Psoas muscle (tissue), 8 donors: ENCODE data around the gene ZNRF1. TPM values are rescaled to one million over a fixed set of nuclear protein-coding genes. Genes with fewer than 3 reads are reported as not detected.

Source experiments
- ATAC-seq, 4 donors: fragments of 200-7000 bp; cut with Tn5 transposase; one replicate each; pipeline ENCODE4 v1.9.1; 2020; ENCODE audit warnings: moderate library complexity in 3 of 4, mild to moderate bottlenecking in 2 of 4
- DNase-seq, 2 donors: peaks; one replicate each; pipeline ENCODE4 v3.0.0-alpha.2; 2020
- H3K27ac ChIP-seq: fragments of 200-600 bp; one replicate; pipeline ENCODE4 v1.8.0; 2022
- H3K27me3 ChIP-seq, 3 donors: fragments of 200-600 bp in 1 of 3; one replicate each; pipeline versions ENCODE4 v1.6.1 to v1.8.0; 2013 to 2022; ENCODE audit warnings: low read length in 2 of 3, mild to moderate bottlenecking in 2 of 3, moderate library complexity in 1 of 3; ENCODE audit not compliant: insufficient read depth in 3 of 3
- H3K36me3 ChIP-seq, 2 donors: fragments of 200-600 bp in 1 of 2; one replicate each; pipeline versions ENCODE4 v1.6.1 to v1.8.0; 2013 to 2022; ENCODE audit warnings: low read depth in 1 of 2, mild to moderate bottlenecking in 1 of 2, moderate library complexity in 1 of 2; ENCODE audit not compliant: insufficient read depth in 1 of 2
- H3K4me1 ChIP-seq: fragments of 200-600 bp; one replicate; pipeline ENCODE4 v1.8.0; 2022
- H3K4me3 ChIP-seq: fragments of 200-600 bp; one replicate; pipeline ENCODE4 v1.8.0; 2022; ENCODE audit warnings: mild to moderate bottlenecking
- H3K9me3 ChIP-seq: fragments of 200-600 bp; one replicate; pipeline ENCODE4 v1.8.0; 2022
- CTCF ChIP-seq: fragments of 200-600 bp; IDR thresholded peaks from one replicate; pipeline ENCODE4 v1.8.0; 2022; ENCODE audit warnings: antibody characterized with exemption
- WGBS, 3 donors: extraction: QIAGEN DNeasy Blood & Tissue Kit; methylation state at CpG; one replicate each; pipeline versions ENCODE4 v1.1.6 to v1.1.7; 2013; 5-methylcytosine and 5-hydroxymethylcytosine counted together
- intact Hi-C, 2 donors: fragments of 100-400 bp; cut with DNase I; formaldehyde crosslinking; loops; one replicate each; pipeline versions ENCODE4 v1.11.0 to v1.14.2; 2022
- polyA plus RNA-seq, 3 donors: library from polyadenylated mRNA; stranded (reverse); fragments of 200-250 nt; gene quantifications; one replicate each; pipeline ENCODE4 v1.2.3, GENCODE V29; 2013
- total RNA-seq, 4 donors: library from RNA; stranded (reverse); fragmentation: NEBNext Ultra II Directional in 2 of 4; extraction: Animal tissue kit (Norgen Biotek cat#: 25700) in 2 of 4; gene quantifications; one replicate each; pipeline versions ENCODE4 v1.2.1 to v1.2.4, GENCODE V29; 2021 to 2023
- donor health status: healthy with polysubstance abuse.
- donor health status: DM: no; HTN: no; CAD: no; lungs with moderate emphysema.
- donor health status: Bipolar disorder and iron deficiency.
- donor health status: healthy.
- donor health status: DM: yes; HTN: yes; CAD: no.
- donor health status: DM: no; HTN: no; CAD: no.
- donor health status: DM: no; HTN: no; CAD: no.
- donor health status: DM: yes; HTN: yes; CAD: no.

The ZNRF1 gene
- total and polyA plus RNA-seq, 7 donors: 6.7 to 57.0 (median 27.4) TPM

GRCh38 chr16:74951681-74952080 is 47.1 kb upstream of the ZNRF1 start:
- intact Hi-C loops: no loop called here
- no peak overlapping the region for H3K4me3 ChIP-seq
- H3K36me3 ChIP-seq: peaks cover 5 to 88% of the 10 kb centered on the region in 2 donors
- H3K9me3 ChIP-seq: no peaks in the 10 kb centered on the region
- no peak overlapping the region for H3K27ac ChIP-seq
- DNase-seq (no peak), ATAC-seq (no peak)
- WGBS, 3 donors: 58 to 71% (median 58%) methylated on average over 4 of the region's 4 CpGs
- H3K27me3 ChIP-seq: no peaks in the 10 kb centered on the region
- H3K4me1 ChIP-seq: no peaks in the 10 kb centered on the region
- TF ChIP-seq CTCF: no peak

GRCh38 chr16:74954763-74955162 is 44.1 kb upstream of the ZNRF1 start:
- Histone ChIP-seq H3K9me3 (no peaks in the 10 kb centered on the region), H3K4me3 (no peak overlapping the region), H3K36me3 (peaks cover 5 to 87% of the 10 kb centered on the region in 2 donors), H3K27me3 (no peaks in the 10 kb centered on the region), H3K4me1 (no peaks in the 10 kb centered on the region), H3K27ac (no peak overlapping the region)
- intact Hi-C loops: no loop called here
- WGBS, 3 donors: 83 to 87% (median 86%) methylated on average over 4 of the region's 4 CpGs
- no peak for DNase-seq
- no peak for ATAC-seq
- no peak for TF ChIP-seq CTCF

- intact Hi-C loops: no loop called here
Observed at GRCh38 chr16:74973304-74973703, 25.5 kb upstream of the ZNRF1 start.

GRCh38 chr16:74975591-74975990 is 23.2 kb upstream of the ZNRF1 start:
- no peaks in the 10 kb centered on the region for H3K9me3 ChIP-seq
- H3K27me3 ChIP-seq: no peaks in the 10 kb centered on the region
- H3K4me3 ChIP-seq: no peak overlapping the region
- peaks cover 2 to 28% of the 10 kb centered on the region in 2 donors for H3K36me3 ChIP-seq
- WGBS, 3 donors: 71 to 94% (median 91%) methylated on average over 5 of the region's 5 CpGs
- no peaks in the 10 kb centered on the region for H3K4me1 ChIP-seq
- no peak for DNase-seq
- no peak for ATAC-seq
- TF ChIP-seq CTCF: no peak
- intact Hi-C loops: no loop called here
- no peak overlapping the region for H3K27ac ChIP-seq

More at GRCh38 chr16:74973304-74973703, 25.5 kb upstream of the ZNRF1 start:
- Histone ChIP-seq H3K27ac (no peak overlapping the region), H3K4me3 (no peak overlapping the region), H3K27me3 (no peaks in the 10 kb centered on the region), H3K36me3 (peaks cover 2 to 28% of the 10 kb centered on the region in 2 donors), H3K4me1 (no peaks in the 10 kb centered on the region), H3K9me3 (no peaks in the 10 kb centered on the region)
- no peak for ATAC-seq
- TF ChIP-seq CTCF: no peak
- DNase-seq: no peak
- 88 to 97% (median 94%) methylated on average over 10 of the region's 10 CpGs for WGBS, 3 donors

GRCh38 chr16:74982256-74982655 is 16.6 kb upstream of the ZNRF1 start:
- H3K4me1 ChIP-seq: peaks cover 17% of the 10 kb centered on the region
- TF ChIP-seq CTCF: no peak
- H3K4me3 ChIP-seq: no peak overlapping the region
- H3K36me3 ChIP-seq: peaks cover 0 to 7% of the 10 kb centered on the region in 2 donors
- no peaks in the 10 kb centered on the region for H3K9me3 ChIP-seq
- H3K27ac ChIP-seq: no peak overlapping the region
- WGBS, 3 donors: 67 to 79% (median 68%) methylated on average over 1 of the region's 1 CpG
- ATAC-seq: no peak
- intact Hi-C loops: no loop called here
- H3K27me3 ChIP-seq: no peaks in the 10 kb centered on the region
- no peak for DNase-seq
